GM19035 (cell line): Measurements from ENCODE around the gene PROP1.
"Not testable (repeated sequence)": the region's sequence is repeated elsewhere in the genome, so short reads cannot be mapped to it uniquely, and the experiment has no call there.

Experiments
- ATAC-seq: cut with Tn5 transposase; IDR thresholded peaks from one replicate; pipeline ENCODE4 v1.9.1; 2021; ENCODE audit not compliant: unreplicated experiment

Gene PROP1

DNA sequence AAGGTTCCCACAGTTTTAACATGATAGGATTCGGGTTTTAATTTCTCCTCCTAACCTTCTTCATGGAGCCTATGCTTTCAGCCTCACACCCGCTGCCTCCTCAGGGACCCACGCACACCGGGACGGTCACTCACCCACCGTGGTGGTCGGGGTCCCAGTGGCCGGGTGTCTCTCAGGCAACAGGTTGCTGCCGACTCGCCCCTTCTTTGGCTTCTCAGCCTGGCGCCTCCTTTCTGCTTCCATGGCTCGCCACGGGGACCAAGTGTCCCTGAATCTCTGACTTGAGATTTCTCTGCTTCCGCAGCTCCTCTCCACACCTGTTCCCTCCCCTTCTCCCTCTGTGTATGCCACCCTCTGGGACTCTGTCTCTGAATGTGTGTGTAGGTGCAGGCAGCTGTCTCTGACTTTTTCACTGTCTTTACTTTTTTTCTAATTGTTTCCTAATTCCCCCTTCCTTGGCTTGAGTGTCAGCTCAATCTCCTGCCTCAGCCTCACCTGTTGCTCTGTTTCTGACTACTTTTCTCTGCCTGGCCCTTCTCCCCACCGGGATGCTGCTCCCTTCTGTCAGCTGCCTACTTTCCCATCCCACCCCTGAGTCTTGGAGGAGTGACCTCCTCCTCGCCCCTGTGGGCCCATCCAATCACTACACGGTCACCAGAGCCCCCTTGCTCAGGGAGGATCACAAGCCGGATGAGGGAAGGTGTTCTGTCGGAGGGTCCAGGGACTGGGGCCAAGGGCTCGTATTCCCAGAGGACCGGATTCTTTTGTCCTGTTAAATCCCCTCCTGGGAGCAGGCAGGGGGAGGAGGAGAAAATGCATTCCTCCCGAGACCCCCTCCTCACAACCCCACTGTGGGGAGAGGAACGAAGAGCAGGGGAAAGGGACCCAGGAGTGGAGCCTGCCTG is at the start of gene PROP1:
TSS of gene PROP1 (minus strand) at position 552 of the 905 bp plus-strand sequence. CDS start at position 243, 309 bp downstream.
- ATAC-seq, result no peak

DNA sequence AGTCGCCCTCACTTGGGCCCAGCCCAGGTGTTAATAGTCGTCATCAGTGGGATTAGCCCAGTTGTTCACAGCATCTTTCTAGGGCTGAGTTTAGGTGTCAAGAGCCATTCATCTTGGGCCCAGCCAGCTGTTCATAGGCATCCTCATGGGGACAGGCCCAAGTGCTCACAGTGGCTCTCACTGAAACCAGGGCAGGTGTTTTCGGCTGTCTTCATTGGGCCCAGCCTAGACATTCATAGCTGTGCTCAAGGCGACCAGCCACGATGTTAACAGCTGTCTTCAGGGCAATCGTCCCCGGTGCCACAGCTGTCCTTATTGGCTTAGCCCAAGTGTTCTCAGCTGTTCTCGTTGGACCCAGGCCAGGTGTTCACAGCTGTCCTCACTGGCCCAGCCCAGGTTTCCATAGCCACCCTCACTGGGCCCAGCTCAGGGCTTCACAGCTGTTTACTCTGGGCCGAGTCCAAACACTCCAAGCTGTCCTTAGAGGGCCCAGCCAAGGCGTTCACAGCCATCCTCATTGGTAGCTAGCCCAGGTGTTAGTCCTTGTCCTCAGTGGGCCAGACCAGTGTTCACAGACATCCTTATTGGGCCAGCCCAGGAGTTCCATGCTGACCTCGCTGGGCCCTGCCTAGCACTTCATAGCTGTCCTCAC is 23.5 kb upstream of the PROP1 start:
- not testable (repeated sequence) for ATAC-seq

DNA sequence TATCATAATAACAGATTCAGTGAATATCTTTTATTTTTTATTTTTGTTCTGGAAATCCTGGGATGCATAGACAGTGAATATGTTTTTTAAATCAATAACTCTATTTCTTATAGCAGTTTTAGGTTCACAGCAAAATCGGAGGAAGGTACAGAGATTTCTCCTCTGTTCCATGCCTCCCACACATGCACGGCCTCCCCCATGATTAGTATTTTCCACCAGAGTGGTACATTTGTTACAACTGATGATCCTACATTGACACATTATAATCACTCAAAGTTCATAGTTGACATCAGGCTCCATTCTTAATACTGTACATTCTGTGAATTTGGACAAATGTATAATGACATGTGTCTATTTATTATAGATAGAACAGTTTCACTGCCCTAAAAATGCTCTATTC is 16.7 kb upstream of the PROP1 start:
- ATAC-seq, result not testable (repeated sequence)

DNA sequence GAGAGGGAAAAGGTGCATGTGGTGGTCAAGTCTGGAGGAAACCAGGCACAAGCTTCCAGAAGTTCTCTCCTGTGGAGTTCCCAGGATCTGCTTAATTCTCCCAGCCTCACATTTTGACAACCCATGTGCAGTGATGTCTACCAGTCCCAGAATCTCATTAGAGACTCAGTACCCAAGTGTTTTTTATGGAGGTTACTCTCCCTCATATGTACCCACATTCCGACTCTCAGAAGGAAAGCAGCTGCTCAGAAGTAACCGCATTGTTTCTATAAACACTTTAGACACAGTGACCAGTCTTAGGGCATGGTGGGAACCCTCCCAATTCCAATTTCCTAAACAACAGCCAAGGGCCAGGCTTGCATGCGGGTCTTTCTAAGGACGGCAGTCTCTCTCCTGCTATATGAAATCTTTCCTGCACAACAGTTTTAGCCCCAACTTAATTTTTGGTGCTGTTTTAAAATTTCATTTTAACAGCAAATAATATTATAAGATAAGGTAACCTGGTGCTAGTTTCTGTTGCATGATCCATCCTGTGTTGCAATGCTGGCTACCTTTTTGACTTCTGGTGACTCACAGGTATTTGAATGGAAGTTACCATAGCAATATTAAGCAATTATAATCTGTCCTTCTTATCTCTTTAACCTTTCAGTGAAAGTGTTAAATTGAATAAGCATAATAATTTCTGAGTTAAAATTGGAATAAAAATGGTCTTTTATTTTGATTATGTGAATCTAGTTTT is 15.9 kb upstream of the PROP1 start:
- not testable (repeated sequence) for ATAC-seq

GRCh38 chr5:178007272-178007671 is 11.2 kb upstream of the PROP1 start:
- ATAC-seq, result not testable (repeated sequence)

- ATAC-seq, result not testable (repeated sequence)
Measured at GRCh38 chr5:178006536-178007231, 10.6 kb upstream of the PROP1 start.

GRCh38 chr5:178006181-178006535 is 10.1 kb upstream of the PROP1 start:
- ATAC-seq, result not testable (repeated sequence)

GRCh38 chr5:177997846-177998245 is 1.8 kb upstream of the PROP1 start:
- no peak for ATAC-seq

- no peak for ATAC-seq
Measured at GRCh38 chr5:177997319-177997670, 1.3 kb upstream of the PROP1 start.

DNA sequence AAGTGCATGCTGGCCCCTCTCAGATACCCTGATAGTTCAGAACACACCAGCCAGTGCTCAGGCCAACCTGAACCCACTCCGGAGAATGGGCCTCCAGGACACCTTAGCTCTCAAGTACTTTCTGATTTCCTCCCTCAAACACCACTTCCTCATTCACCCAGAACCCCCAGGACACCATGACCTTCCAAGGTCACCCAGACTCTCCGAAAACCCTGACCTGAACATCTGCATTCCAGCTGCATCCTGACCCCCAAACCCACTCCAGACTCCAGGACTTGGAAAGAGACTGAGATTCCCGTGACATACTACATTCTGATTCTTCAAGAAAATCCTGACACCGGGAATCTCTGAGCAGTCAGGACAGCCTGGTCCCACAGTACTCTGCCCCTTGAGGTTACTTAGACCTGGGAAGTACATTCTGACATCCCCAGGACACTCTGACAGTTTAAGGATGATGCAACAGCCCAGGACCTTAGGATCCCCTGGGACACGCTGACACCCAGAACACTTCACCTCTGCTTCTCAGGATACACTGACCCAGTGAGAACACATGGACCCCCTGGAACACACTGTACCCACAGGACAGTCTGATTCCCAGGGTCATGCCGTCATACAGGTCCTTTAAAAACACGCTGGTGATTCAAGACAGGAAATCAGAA is 747 bp upstream of the PROP1 start:
- no peak for ATAC-seq

DNA sequence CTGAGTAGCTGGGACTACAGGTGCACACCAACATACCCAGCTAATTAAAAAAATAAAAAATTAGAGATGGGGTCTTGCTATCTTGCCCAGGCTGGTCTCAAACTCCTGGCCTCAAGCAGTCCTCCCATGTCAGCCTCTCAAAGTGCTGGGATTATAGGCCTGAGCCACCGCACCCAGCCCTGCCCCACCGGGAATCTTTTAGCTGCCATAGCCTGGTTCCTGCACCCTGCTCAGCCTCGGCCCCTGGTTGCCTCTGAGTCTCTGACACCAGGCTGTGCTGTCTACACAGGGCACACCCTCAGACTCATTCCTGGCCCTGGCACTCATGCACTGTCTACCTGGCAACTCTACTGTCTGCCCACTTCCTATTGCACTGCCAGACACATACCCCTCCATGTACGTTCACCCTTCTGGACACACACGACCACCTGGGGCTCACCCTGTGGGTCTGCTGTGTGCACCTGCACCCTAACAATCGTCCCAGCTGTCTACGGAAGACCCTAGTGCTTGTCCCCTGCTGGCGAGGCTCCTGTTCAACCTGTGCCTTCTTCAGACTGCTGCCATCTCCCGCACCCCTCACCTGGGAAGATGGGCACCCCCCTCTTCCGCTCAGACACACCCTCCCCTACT is 1.4 kb downstream of the PROP1 start:
- no peak for ATAC-seq

- no peak for ATAC-seq
Measured at GRCh38 chr5:177994063-177994462, 2.0 kb downstream of the PROP1 start.

- no peak for ATAC-seq
Measured at GRCh38 chr5:177992466-177992865, 3.6 kb downstream of the PROP1 start.

- no peak for ATAC-seq
Measured at GRCh38 chr5:177988989-177989625, 6.9 kb downstream of the PROP1 start.

- no peak for ATAC-seq
Measured at GRCh38 chr5:177987326-177987725, 8.7 kb downstream of the PROP1 start.

DNA sequence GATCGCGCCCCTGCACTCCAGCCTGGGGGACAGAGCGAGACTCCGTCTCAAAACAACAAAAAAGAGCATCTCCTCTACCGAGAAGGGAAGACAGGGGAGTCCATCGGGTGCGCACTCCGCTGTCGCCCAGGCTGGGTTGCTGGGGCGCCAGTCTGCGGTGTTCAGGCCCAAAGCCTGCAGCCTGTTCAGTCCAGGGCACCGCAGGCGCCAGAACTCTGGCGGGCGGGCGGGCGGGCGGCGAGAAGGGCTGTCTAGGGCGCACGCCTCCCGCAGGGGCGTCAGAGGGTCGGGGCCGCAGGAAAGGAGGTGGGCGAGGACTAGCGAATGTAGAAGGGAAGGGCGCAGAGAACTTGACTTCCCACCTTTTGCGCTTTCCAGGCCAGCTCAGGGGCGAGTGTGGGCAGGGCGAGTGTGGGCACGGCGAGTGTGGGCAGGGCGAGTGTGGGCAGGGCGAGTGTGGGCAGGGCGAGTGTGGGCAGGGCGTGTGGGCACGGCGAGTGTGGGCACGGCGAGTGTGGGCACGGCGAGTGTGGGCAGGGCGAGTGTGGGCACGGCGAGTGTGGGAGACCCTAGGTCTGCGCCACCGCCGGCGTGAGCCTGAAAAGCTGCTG is 10.5 kb downstream of the PROP1 start:
- no peak for ATAC-seq

DNA sequence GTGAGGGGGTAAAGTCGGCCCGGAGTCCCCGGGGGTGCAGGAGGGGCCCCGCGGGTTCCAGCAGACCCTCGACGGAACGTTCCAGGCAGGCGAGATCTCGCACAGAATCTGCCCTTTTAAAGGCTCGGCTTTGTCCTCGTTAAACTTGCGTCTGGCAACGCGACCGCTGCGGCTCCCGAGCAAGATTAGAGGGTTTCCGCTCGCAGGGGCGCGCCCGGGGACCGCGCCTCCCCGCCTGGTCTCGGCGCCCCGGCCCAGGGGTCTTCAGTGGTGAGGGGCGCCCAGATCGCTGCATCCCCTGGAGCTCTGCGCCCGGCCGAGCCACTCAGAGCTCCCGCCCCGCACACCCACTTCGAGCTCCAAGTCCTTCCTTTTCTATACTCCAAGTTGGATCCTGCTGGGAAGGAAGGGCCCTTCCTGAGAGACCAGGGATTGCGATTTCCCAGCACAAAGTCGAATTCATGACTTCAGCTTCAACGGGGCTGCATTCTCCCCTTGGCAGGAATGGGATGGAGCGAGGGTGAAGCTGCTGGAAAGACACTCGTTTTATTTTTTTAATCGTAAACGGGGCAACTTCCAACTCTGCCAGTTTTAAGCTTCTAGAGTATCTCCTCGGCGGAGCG is 11.3 kb downstream of the PROP1 start:
- ATAC-seq, result no peak

GRCh38 chr5:177983763-177984583 is 12.1 kb downstream of the PROP1 start:
- no peak for ATAC-seq
